CD4-positive, alpha-beta T cell treated with Interleukin-6 for 4 hours (primary cell): ENCODE data around the gene C1orf94.

Source experiments
- DNase-seq: peaks from one replicate; pipeline ENCODE4 v3.0.0-alpha.2; 2020; ENCODE audit warnings: mixed read lengths

The C1orf94 gene, protein sequence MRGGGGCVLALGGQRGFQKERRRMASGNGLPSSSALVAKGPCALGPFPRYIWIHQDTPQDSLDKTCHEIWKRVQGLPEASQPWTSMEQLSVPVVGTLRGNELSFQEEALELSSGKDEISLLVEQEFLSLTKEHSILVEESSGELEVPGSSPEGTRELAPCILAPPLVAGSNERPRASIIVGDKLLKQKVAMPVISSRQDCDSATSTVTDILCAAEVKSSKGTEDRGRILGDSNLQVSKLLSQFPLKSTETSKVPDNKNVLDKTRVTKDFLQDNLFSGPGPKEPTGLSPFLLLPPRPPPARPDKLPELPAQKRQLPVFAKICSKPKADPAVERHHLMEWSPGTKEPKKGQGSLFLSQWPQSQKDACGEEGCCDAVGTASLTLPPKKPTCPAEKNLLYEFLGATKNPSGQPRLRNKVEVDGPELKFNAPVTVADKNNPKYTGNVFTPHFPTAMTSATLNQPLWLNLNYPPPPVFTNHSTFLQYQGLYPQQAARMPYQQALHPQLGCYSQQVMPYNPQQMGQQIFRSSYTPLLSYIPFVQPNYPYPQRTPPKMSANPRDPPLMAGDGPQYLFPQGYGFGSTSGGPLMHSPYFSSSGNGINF

DNA sequence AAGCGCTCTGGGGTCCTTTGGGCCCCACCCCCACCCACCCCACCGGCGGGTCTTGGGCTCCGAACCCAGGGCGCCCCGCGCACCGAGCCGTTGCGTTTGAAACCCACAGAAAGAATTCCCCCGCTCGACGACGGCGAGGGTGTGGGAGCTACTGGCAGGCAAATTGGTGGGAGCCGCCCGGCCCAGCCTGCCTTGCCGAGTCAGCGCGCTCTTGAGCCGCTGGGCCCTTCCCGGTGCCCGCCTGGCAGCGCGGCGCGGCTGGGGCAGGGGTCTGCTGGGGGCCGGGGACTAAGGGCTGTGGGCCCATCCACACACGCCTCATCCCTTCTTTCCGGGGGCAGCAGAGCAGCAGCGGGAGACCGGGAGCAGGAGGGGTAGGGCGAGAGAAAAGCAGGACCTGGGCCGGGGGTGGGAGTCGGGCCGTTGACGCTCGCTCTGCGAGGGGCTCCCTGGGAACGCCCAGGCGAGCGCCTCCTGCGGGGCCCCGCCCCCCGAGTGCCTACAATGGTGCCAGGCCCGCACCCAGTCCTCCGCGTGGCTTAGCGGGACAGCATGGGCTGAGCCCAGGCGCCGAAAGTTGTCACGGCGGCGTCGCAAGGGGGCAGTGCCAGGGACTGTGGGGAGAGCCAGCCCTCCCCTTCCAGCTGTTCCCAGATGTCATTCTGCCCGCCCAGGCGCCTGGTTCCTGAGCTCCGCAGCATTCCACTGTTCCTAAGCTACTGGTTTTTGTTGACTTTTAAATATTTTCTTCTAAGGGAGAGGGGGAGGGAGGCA is at the start of gene C1orf94:
Gene C1orf94 (plus strand): TSS at position 78 of the 774 bp plus-strand sequence. CDS start 883 bp downstream, outside the sequence.
- DNase-seq, result no peak

DNA sequence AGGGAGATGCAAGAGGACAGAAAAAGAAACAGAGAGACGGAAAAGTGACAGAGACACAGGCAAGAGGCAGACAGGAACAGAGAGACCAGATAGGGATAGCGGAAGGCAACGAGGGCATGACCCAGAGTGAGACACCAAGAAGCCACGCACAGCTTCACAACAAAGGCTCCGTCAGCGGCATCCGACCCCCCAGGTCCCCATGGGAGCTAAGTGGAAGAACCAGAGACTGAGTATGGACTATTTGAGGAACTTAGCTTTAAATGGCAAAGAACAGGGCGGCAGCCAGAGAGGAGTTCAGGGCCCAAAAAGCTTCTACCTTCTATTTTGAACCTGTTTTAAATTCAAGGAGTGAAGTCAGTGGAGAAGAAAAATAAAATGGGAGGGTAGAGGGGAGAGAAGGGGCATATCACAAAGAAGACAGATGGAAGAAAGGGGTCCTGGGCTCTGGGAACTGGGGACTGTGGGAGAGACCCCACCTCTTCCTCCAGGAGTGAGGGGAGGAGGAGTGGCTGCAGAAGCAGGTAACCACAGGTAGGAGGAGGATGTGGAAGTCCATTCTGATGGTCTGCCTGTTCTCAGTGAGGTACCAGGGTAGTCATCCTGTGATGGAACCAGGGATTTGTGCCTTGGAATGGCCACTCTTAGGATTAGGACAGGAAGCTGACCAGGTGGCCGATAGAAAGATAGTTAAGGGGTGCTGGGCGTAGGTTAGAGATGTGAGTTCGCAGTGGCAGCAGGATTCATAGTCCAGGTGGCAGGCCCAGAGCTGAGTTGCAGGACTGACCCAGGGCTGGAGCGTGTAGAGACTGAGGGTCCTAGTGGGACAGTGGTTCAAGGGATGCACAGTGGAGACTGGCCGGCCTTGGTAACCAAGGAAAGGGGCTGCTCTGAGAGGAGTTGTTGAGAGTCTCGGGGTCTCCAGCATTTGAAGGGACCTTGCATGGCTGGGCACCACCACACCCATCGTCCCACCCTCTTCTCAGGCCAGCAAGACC is 49.4 kb upstream of the C1orf94 start:
- DNase-seq, result no peak

DNA sequence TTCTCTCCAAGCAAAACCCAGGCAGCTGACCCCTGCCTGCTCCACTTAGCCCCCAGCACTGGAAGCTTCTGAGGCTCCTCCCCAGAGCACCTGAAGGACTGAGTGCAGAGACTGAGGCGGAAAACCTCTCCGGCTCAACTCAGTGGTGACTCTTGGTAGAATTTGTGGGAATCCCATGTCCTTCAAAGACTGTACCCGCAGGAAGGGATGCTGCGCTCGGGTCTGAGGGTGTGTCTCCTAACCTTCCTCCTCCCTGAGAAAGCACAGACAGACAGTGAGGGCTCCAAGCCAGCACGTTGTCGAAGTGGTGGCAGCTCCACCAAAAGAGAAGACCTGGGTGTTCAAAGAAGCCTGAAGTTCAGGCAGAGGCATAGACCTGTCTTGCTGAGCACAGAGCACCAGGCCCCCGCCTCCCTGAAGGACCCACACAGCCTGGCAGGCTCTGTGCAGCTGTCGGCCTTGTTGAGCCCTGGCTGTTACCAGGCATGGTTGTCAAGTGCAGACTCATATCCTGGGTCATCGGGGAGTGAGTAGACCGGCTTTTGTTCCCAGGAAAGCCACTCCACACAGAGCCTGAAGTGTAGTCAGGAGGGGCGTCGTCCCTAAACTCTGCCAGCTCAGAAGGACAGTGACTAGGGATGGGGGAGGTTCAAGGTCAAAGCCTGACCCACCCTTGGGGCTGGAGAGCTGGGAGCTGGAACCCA is 48.4 kb upstream of the C1orf94 start:
- DNase-seq, result no peak

DNA sequence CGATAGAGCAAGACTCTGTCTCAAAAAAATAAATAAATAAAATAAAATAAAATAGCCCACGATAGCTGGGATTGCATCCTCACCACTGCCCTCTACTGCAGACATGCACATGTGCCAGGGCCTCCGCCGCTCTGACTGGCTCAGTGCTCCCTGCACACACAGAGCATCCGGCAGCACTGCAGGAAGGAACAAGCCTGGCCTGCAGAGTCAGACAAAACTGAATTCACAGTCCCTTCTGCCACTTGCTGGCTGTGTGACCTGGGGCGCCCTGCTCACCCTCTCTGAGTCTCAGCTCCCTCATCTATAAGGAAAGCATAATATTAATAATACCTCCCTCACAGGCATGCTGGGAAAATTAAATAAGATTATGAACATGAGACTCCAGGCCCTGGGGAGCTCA is 47.1 kb upstream of the C1orf94 start:
- no peak for DNase-seq

DNA sequence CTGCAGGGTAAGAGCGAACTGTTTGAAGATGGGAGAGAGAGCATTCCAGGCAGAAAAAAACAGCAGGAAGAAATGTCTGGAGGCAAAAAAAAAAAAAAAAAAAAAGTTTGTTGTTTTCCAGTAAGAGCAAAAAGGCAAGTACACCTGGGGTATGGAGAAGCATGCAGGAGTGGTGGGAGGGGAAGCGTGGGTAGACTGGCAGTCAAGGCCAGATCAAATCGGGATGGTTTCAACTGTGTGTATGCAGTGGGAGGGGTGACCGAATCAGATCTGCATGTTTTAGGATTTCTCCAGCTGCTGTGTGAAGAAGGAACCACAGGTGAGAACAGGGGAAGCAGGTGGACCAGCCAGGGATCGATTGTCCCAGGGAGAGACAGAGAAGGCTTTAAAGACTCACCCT is 46.4 kb upstream of the C1orf94 start:
- DNase-seq, result no peak

DNA sequence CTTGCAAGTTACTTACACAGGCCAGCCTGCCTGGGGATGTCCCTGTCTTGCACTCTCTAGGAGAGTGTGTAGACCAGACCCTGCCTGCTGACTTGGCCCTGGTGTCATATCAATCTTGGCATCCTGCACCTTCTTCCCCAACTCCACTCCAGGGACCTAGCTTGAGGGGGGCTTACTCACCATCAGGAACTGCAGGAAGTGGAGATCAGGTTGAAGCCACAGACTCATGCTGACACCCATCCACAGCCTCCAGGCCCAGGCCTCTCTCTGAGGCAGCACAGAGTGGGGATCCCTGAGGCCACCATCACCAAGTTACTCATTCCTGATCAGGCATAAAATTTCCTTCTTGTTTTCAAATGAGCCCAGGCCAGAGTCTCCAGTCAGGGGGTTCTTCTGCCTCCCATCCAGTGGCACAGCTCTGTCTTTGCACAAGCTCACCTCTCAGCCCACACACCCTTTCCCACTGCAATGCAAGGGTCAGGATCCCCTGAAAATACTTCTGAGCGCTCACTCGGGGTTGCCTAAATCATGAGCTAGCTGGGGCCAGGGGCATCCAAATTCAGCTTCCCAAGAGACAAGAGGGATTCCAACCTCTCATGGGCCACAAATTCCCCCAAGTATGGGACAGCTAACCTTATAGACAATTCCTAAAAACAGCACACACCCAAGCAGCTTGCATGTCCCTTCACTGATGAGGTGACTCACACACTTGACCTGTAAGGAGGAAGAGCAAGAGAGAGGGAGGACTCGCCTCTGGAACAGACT is 45.1 kb upstream of the C1orf94 start:
- no peak for DNase-seq

DNA sequence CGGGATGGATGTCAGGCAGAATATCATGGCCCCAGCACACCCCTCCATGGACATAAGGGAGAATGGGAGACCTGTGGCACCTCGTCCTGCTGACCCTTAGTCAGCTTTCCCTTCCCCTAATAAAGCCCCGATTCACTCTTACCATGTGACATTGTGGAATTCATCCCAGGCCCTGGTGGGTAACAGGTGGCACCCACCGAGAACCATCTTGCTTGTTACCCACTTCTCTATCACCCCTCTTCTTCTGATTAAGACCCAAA is 44.6 kb upstream of the C1orf94 start:
- no peak for DNase-seq

DNA sequence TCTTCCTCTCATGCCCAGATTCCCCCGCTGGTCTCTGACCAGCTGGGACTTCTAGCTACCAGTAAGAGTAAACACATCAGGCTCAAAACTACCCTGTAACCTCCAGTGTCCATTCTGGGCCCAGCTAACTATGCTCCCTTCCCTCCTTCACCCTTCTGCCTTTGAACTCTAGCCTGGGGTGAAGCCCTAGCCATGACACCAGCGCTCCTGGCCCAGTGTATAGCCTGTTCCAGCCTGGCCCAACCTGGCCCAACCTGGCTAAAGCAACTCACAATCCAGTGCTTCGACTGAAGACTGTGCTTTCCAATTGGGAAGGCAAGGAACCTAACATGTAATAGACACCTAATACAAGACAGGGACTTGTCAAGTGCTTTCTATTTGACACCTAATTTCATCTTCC is 39.3 kb upstream of the C1orf94 start:
- DNase-seq, result no peak

DNA sequence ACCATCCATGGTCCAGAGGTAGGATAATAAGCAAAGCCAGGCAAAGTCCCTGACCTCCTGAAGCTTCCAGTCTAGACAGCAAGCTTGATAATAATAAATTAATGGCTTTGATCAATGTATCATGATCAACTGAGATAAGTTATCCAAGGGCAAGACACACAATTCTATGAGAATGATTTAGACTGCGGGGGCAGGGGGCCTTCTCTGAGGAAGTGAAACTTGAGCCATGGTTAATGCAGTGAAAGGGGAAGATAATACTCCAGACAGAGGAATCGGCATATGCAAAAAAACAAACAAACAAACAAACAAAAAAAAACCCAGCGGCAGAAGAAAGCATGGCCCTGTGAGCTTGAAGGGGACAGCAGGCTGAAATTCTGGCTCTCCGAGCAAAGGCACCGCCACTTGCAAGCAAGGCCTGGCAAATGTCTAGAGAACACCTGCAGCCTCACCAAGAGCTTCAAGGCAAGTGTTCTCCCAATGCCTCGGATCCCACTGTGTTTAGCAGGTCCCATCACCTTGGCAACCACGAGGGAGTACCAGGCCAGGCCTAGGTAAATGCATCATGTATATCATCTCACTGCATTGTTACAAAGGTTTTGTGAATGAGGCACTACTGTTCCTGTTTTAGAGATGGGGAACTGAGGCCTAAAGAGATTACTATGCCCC is 36.6 kb upstream of the C1orf94 start:
- DNase-seq, result no peak

DNA sequence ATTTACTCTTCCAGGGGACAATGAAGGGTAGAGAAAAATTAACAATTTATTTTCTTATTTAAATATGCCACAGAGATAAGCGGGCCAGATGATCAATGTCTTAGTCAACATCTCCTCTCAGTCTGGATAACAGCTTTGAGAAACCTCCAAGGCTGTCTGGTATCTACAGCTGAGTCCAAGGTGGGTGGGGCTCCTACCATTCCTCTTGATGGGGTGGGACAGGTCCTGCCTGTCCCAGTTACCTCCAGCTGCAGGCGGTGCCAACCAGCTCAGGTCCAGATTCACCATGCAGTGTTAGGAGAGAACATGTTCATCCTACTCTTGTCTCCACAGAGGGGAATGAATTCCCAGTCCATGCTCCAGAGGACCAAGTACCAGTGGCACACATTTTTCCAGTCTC is 32.7 kb upstream of the C1orf94 start:
- DNase-seq, result no peak

DNA sequence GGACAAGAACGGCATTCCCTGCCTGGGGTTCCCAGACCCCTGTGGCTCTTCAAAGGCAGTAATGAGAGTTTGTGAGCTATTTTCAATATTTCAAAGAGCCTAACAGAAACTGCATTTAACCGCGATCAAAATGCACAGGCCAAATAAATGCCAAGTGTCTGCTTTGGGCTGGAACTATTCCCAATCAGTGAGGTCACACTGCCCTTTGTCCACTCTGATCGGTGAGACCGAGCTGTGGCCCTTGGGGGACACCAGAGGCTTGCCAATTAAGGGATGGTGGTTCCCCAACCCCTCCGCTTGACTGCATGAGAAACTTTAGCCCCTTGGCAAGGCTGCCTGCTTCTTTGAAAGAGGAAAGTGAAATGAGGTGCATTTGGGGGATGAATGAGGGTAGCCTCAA is 31.9 kb upstream of the C1orf94 start:
- DNase-seq, result no peak

DNA sequence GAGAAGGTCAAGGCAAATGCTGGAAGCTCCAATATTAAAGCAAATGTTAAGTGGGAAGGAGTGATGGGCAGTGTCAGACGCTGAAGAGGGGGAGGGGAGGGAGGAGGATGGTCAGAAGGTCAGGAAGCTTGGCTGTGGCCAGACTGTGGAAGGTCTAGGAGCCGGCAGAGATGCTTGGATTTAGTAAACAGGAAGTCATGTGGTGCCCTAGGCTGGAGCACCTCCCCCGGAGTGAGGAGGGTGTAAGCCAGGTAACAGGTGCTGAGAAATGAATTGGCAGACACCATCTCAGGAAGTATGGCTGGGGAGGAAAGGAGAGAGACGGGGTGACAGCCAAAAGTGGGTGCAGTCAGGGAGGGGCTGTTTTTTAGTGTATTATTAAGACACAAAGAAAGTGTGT is 29.4 kb upstream of the C1orf94 start:
- DNase-seq, result no peak

DNA sequence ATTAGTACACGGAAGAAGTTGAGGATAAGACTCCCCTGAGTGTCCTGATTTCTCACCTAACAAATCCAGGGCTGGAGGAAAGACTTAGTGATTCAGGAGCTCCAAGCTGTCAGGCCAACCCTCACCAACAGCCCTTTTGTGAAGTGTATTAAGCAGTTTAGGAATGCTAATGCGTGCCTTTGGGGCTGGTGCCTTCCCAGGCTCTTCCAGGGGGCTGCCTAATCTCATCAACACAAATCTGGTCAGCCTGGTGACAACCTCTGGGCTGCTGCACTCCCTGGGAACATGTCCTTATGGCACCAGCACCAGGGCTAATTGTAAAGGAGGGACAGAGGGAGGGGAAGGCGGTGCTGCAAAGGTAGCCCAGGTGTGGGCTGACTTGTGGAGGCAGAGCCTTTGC is 27.2 kb upstream of the C1orf94 start:
- no peak for DNase-seq

DNA sequence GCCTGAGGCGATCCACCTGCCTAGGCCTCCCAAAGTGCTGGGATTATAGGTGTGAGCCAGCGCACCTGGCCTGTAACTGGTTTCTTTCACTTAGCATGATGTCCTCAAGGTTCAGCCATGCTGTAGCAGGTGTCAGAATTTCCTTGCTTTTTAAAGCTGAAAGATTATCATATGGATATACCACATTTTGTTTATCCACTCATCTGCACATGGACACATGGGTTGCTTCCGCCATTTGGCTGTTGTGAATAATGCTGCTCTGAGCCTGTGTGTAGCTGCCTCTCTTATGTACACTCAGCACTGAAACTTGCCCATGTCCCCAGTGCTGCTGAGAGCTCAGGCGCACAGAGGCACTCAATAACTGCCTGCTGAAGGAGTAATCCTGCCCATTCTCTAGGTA is 23.5 kb upstream of the C1orf94 start:
- no peak for DNase-seq

DNA sequence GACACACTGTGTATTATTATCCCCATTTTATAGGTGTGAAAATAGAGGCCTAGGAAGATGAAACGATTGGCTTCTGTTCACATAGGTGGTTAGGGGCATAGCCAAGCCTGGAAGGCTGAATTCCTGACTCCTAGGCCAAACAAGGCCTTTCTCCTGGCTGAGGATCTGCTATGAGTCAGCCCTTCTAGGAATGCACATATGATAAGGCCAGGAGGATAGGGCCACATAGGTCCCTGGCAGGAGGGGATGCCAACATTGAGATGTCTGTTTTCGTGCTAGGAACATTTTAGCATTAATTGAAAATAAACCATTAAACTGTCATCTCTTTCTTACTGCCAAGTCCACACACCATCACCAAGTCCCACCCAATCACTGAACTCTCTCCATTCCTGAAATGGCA is 20.8 kb upstream of the C1orf94 start:
- no peak for DNase-seq

DNA sequence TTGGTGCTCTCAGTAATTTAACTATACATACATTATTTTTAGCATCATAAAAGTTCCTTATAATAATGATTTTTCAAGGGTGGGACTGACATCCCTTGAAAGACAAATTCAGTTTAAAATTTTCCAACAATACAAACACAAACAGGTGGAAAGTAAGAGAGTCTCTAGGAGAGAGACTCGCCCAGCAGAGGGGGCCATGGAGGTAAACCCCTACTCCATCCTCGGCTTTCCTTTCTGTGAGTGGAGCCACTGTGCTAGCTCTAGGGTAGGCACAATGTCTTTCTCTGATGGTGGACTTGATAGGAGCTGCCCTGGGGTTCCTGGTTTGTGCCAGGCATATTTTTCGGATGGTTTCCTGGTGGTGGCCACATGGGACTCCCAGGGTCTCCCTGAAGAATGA is 20.0 kb upstream of the C1orf94 start:
- no peak for DNase-seq

DNA sequence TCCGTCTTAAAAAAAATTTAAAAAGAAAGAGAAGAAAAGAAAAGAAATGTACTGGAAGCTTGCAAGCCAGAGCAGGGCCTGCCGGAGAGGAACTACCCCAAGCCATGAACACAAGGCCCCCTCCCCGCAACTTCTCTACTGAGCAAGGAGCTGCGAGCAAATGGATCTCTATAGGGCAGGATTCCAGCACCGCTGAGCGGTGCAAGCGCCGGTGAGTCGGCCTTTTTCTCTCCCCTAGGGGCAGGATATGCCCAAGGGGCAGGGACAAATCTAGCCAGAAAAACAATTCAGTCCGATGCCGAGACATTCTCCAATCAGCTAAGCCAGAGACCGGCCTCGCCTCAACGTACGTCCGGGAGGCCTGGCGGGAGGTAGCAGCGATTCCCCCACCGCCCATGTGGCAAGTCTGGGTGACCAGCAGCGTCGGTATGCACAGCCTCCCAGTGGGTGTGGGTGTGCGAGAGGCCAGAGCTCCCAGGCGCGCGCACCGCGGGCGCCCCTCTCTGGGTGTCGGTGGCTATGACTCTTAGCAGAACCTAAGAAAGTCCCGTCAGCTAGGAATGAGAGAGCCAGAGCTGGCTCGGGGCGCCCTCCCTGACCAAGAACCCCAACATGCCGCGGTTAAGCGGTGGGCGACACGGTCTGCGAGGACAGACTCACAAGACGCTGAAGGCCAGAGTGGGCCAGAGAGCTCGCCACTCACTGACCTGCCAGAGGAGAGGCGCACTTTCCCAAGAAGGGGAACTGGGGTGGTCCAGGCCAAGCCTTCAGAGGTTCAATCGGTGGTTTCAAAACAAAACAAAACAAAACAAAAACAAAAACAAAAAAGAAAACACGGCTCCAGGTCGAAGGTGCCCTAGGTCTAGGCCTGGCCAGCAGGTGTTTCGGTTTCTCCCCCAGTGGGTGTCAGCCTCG is 13.6 kb upstream of the C1orf94 start:
- no peak for DNase-seq

DNA sequence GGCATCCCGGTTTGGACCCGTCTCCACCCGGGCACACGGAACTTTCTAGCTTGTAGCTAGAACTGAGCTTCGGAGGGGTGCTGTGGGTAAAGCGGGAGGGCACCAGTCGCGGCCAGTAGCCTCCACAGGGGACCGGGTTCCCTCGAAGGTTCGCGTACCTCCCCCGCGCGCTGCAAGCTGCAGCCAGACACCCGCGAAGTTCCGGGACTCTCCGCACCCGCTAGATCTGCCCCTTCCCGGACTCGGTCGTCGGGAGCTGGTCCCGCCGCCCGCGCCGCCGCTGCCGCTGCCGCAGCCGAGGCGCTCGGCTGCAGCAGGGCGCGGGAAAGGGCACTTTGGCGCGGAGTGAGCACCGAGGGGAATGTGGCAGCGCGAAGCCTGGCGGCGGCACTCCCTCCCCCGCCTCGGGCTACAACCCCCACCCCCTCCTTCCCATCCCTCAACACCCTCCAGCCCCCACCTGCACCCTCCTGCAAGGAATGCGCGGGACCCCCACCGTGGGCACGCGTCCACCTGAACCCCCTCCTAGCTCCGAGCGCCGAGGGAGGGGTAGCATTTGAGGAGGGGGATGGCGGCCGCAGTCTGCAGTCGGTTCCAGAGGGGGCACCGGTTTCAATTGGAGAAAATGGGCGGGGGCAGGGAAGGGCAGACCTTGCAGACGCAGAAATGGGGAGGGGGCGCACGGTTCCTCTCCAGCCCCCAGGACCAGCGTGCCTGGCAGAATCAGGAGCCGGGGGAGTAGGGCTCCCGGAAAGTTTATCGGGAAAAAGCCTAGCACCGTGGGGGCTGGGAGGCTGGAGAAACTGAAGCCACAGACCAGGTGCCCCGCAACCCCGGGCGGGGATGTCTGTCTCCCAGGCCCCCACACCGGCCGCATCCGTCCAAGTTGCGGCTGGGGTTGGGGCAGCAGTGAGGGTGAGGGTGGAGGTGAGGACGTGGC is 12.6 kb upstream of the C1orf94 start:
- DNase-seq, result no peak
